Activated B cell treated with CpG ODN at 0.5 μM for 24 hours (primary cell): ENCODE results near the gene PITX2. TPM values are rescaled to one million over a fixed set of nuclear protein-coding genes. Genes with fewer than 3 reads are reported as not detected.

ENCODE experiments used
- ATAC-seq: fragments of 200-7000 bp; cut with Tn5 transposase; one replicate; pipeline ENCODE4 v1.10.0; 2021; ENCODE audit warnings: low read depth, mild to moderate bottlenecking, moderate library complexity
- CTCF ChIA-PET: fragments of 350-600 bp; sonication (Branson Sonifier 250); formaldehyde crosslinking; loops from one replicate; lab custom pipeline; 2021; ENCODE audit warnings: antibody characterized with exemption; lab: Charles Lee
- POLR2A ChIA-PET: fragments of 350-600 bp; sonication (Branson Sonifier 250); formaldehyde crosslinking; loops from one replicate; lab custom pipeline; 2021; ENCODE audit warnings: antibody characterized with exemption; lab: Charles Lee
- DNase-seq: peaks from one replicate; pipeline ENCODE4 v3.0.0; 2022
- H3K27ac Mint-ChIP-seq: one replicate; pipeline ENCODE4 v1.8.0; 2020; ENCODE audit warnings: mixed read lengths
- H3K27me3 Mint-ChIP-seq: one replicate; pipeline ENCODE4 v1.8.0; 2021; ENCODE audit warnings: mixed read lengths
- H3K36me3 Mint-ChIP-seq: one replicate; pipeline ENCODE4 v1.8.0; 2021; ENCODE audit warnings: low read depth, mixed read lengths
- H3K4me1 Mint-ChIP-seq: one replicate; pipeline ENCODE4 v1.8.0; 2021; ENCODE audit warnings: mixed read lengths
- H3K4me3 Mint-ChIP-seq: one replicate; pipeline ENCODE4 v1.8.0; 2020; ENCODE audit warnings: mild to moderate bottlenecking, mixed read lengths
- H3K9me3 Mint-ChIP-seq: one replicate; pipeline ENCODE4 v1.8.0; 2020; ENCODE audit warnings: mixed read lengths
- CTCF ChIP-seq: fragments of 200-600 bp; IDR thresholded peaks from one replicate; pipeline ENCODE4 v1.8.0; 2022; ENCODE audit warnings: antibody characterized with exemption, mild to moderate bottlenecking
- intact Hi-C: fragments of 100-400 bp; cut with micrococcal nuclease; formaldehyde crosslinking; loops from one replicate; pipeline ENCODE4 v1.15.1; 2024
- total RNA-seq: library from RNA; stranded (reverse); gene quantifications from 2 replicates; pipeline ENCODE4 v1.2.3, GENCODE V29; 2022

The PITX2 gene
- total RNA-seq, 1 donor from 2014 or later = not detected

- peaks cover 82% of the 10 kb centered on the region for H3K27me3 Mint-ChIP-seq
- H3K4me1 Mint-ChIP-seq = peaks cover 4% of the 10 kb centered on the region
- no peak for TF ChIP-seq CTCF
- no peak for DNase-seq
- POLR2A ChIA-PET = no interaction called here
- no peak overlapping the region for H3K27ac Mint-ChIP-seq
- H3K4me3 Mint-ChIP-seq = no peak overlapping the region
- intact Hi-C loops = no loop called here
- H3K36me3 Mint-ChIP-seq = no peaks in the 10 kb centered on the region
- CTCF ChIA-PET = no interaction called here
- no peak for ATAC-seq
- H3K9me3 Mint-ChIP-seq = no peaks in the 10 kb centered on the region
These were observed 9.1 kb downstream of the PITX2 start for GRCh38 chr4:110613745-110614144.

GRCh38 chr4:110612631-110613269, 10.1 kb downstream of the PITX2 start:
- no peak for TF ChIP-seq CTCF
- ChIA-PET CTCF (no interaction called here), POLR2A (no interaction called here)
- intact Hi-C loops = no loop called here
- Mint-ChIP-seq H3K9me3 (no peaks in the 10 kb centered on the region), H3K27me3 (peaks cover 81% of the 10 kb centered on the region), H3K36me3 (no peaks in the 10 kb centered on the region), H3K4me3 (no peak overlapping the region), H3K27ac (no peak overlapping the region), H3K4me1 (no peaks in the 10 kb centered on the region)
- ATAC-seq (no peak), DNase-seq (no peak)

GRCh38 chr4:110611968-110612447, 10.9 kb downstream of the PITX2 start:
- ChIA-PET CTCF (no interaction called here), POLR2A (no interaction called here)
- peaks cover 77% of the 10 kb centered on the region for H3K27me3 Mint-ChIP-seq
- TF ChIP-seq CTCF = no peak
- intact Hi-C loops = no loop called here
- H3K4me1 Mint-ChIP-seq = no peaks in the 10 kb centered on the region
- H3K27ac Mint-ChIP-seq = no peak overlapping the region
- ATAC-seq = no peak
- no peak for DNase-seq
- H3K36me3 Mint-ChIP-seq = no peaks in the 10 kb centered on the region
- H3K9me3 Mint-ChIP-seq = no peaks in the 10 kb centered on the region
- H3K4me3 Mint-ChIP-seq = no peak overlapping the region

- no peak overlapping the region for H3K27ac Mint-ChIP-seq
- DNase-seq = no peak
- intact Hi-C loops = no loop called here
- no peaks in the 10 kb centered on the region for H3K9me3 Mint-ChIP-seq
- POLR2A ChIA-PET = no interaction called here
- no peak overlapping the region for H3K4me3 Mint-ChIP-seq
- no peak for ATAC-seq
- H3K36me3 Mint-ChIP-seq = no peaks in the 10 kb centered on the region
- TF ChIP-seq CTCF = no peak
- peaks cover 69% of the 10 kb centered on the region for H3K27me3 Mint-ChIP-seq
- CTCF ChIA-PET = no interaction called here
- no peaks in the 10 kb centered on the region for H3K4me1 Mint-ChIP-seq
These were observed 11.7 kb downstream of the PITX2 start for GRCh38 chr4:110610940-110611831.

- no peaks in the 10 kb centered on the region for H3K4me1 Mint-ChIP-seq
- DNase-seq (no peak), ATAC-seq (no peak)
- ChIA-PET CTCF (no interaction called here), POLR2A (no interaction called here)
- peaks cover 63% of the 10 kb centered on the region for H3K27me3 Mint-ChIP-seq
- TF ChIP-seq CTCF = no peak
- H3K27ac Mint-ChIP-seq = no peak overlapping the region
- intact Hi-C loops = no loop called here
- H3K4me3 Mint-ChIP-seq = no peak overlapping the region
- no peaks in the 10 kb centered on the region for H3K36me3 Mint-ChIP-seq
- no peaks in the 10 kb centered on the region for H3K9me3 Mint-ChIP-seq
These were observed 12.3 kb downstream of the PITX2 start for GRCh38 chr4:110610620-110610939.
